ENCODE data around the gene LRIG2. TPM values are rescaled to one million over a fixed set of nuclear protein-coding genes. Genes with fewer than 3 reads are reported as not detected.

LRIG2 gene
- total RNA-seq, 1 experiment from 2014 or later, result 13.5 TPM

GRCh38 chr1:113095790-113096455 lies 22.9 kb downstream of the LRIG2 start:
- H3K36me3 ChIP-seq (ENCODE audit: control insufficient read depth in 1 of 2, insufficient read depth in 2 of 2, low read length in 2 of 2), result peaks cover 45 to 62% of the 10 kb centered on the region in 2 experiments
- no peaks in the 10 kb centered on the region for H3K4me1 ChIP-seq (ENCODE audit: control insufficient read depth in 1 of 2, insufficient read depth in 2 of 2, low read length in 2 of 2)
- H3K79me2 ChIP-seq (ENCODE audit: insufficient read depth, low read length), result peaks cover 8% of the 10 kb centered on the region
- H3K27me3 ChIP-seq (ENCODE audit: insufficient read depth, low read length), result no peaks in the 10 kb centered on the region
- H3K9ac ChIP-seq (ENCODE audit: low read length), result no peak overlapping the region
- no peaks in the 10 kb centered on the region for H3K9me2 ChIP-seq (ENCODE audit: insufficient read depth)
- POLR2A ChIA-PET, result interaction anchor here (1.5 kb wide), 1 partner anchor 9 kb away, joined by 3 read pairs; no protein-coding TSS in a partner anchor
- ATAC-seq (no peak), DNase-seq (ENCODE audit: low read depth, low spot score) (no peak)
- TF ChIP-seq REST (IDR thresholded peaks at IDR 0.05; ENCODE audit: low read depth) (no peak), FOSL1 (IDR thresholded peaks at IDR 0.05; ENCODE audit: low read depth) (no peak), EZH2phosphoT487 (IDR thresholded peaks at IDR 0.05; ENCODE audit: borderline replicate concordance) (no peak)
- CTCF ChIA-PET, result interaction anchor here (2.3 kb wide), 1 partner anchor 23 kb away, joined by 11 read pairs; the partner anchor contains the start of gene LRIG2
- H2AFZ ChIP-seq (ENCODE audit: low read depth, low read length, poor library complexity, severe bottlenecking), result no peak overlapping the region
- H3K9me3 ChIP-seq (ENCODE audit: control insufficient read depth in 1 of 2, insufficient read depth in 1 of 2, low read depth in 1 of 2, low read length in 2 of 2), result no peaks in the 10 kb centered on the region
- no peaks in the 10 kb centered on the region for H4K20me1 ChIP-seq (ENCODE audit: insufficient read depth)
- RAD21 ChIA-PET (ENCODE audit: low non-redundant PET in 1 of 2, low total read pairs in 2 of 2, uncharacterized antibody in 2 of 2, unreplicated experiment in 2 of 2), result no interaction called here
- no peak overlapping the region for H3K4me3 ChIP-seq (replicated peaks in 1 of 2; ENCODE audit: low read depth in 1 of 2, low read length in 2 of 2)
- H3K4me2 ChIP-seq (ENCODE audit: low read length), result no peak overlapping the region
- no TSS peak for BruUV-seq (replicated peaks)
- intact Hi-C loops (cut with micrococcal nuclease), result no loop called here
- no peak overlapping the region for H3K27ac ChIP-seq (ENCODE audit: low read depth, low read length)

- ChIA-PET CTCF (interaction anchor here (2.3 kb wide), 1 partner anchor 24 kb away, joined by 11 read pairs; the partner anchor contains the start of gene LRIG2), RAD21 (ENCODE audit: low non-redundant PET in 1 of 2, low total read pairs in 2 of 2, uncharacterized antibody in 2 of 2, unreplicated experiment in 2 of 2) (no interaction called here), POLR2A (no interaction called here)
- BruUV-seq (replicated peaks), result no TSS peak
- H3K79me2 ChIP-seq (ENCODE audit: insufficient read depth, low read length), result peaks cover 5% of the 10 kb centered on the region; the same call in 1 of the 2 replicates
- no peaks in the 10 kb centered on the region for H3K27me3 ChIP-seq (ENCODE audit: insufficient read depth, low read length)
- intact Hi-C loops (cut with micrococcal nuclease), result no loop called here
- H3K9me2 ChIP-seq (ENCODE audit: insufficient read depth), result no peaks in the 10 kb centered on the region
- no peaks in the 10 kb centered on the region for H3K9me3 ChIP-seq (ENCODE audit: control insufficient read depth in 1 of 2, insufficient read depth in 1 of 2, low read depth in 1 of 2, low read length in 2 of 2)
- peaks cover 0 to under 1% of the 10 kb centered on the region in 2 experiments; a peak in 1 of 4 replicates for H3K4me1 ChIP-seq (ENCODE audit: control insufficient read depth in 1 of 2, insufficient read depth in 2 of 2, low read length in 2 of 2)
- no peak overlapping the region for H3K4me2 ChIP-seq (ENCODE audit: low read length)
- peaks cover 48 to 61% of the 10 kb centered on the region in 2 experiments for H3K36me3 ChIP-seq (ENCODE audit: control insufficient read depth in 1 of 2, insufficient read depth in 2 of 2, low read length in 2 of 2)
- no peak for ATAC-seq
- H3K4me3 ChIP-seq (replicated peaks in 1 of 2; ENCODE audit: low read depth in 1 of 2, low read length in 2 of 2), result no peak overlapping the region
- no peak overlapping the region for H3K27ac ChIP-seq (ENCODE audit: low read depth, low read length)
- H3K9ac ChIP-seq (ENCODE audit: low read length), result no peak overlapping the region
- H2AFZ ChIP-seq (ENCODE audit: low read depth, low read length, poor library complexity, severe bottlenecking), result no peak overlapping the region
- DNase-seq (ENCODE audit: low read depth, low spot score), result no peak
- no peaks in the 10 kb centered on the region for H4K20me1 ChIP-seq (ENCODE audit: insufficient read depth)
- TF ChIP-seq CTCF (IDR thresholded peaks at IDR 0.05 in 2 of 3, conservative IDR thresholded peaks at IDR 0.05 in 1 of 3; ENCODE audit: borderline replicate concordance in 1 of 3, insufficient read depth in 1 of 3, low read depth in 2 of 3, low read length in 2 of 3) (no peak), EZH2 (IDR thresholded peaks at IDR 0.05) (no peak), JUND (IDR thresholded peaks at IDR 0.05) (no peak), SRF (IDR thresholded peaks at IDR 0.05; ENCODE audit: low read depth) (no peak), CEBPB (IDR thresholded peaks at IDR 0.05; ENCODE audit: low read depth) (no peak), FOSL1 (IDR thresholded peaks at IDR 0.05; ENCODE audit: low read depth) (no peak), ELF1 (IDR thresholded peaks at IDR 0.05; ENCODE audit: borderline replicate concordance, low read depth) (no peak), ZNF274 (IDR thresholded peaks at IDR 0.05; ENCODE audit: low read depth, low read length) (no peak), ZBTB33 (IDR thresholded peaks at IDR 0.05; ENCODE audit: extremely low read depth, insufficient replicate concordance, low read length) (no peak), SP1 (IDR thresholded peaks at IDR 0.05; ENCODE audit: low read depth) (no peak)
Observed at GRCh38 chr1:113096493-113096892, 23.5 kb downstream of the LRIG2 start.
